Stimulated activated naive CD4-positive, alpha-beta T cell (primary cell): ENCODE data around the gene SAMD4B.
"Not testable (repeated sequence)": the region's sequence is repeated elsewhere in the genome, so short reads cannot be mapped to it uniquely, and the experiment has no call there.

Experiments used
- DNase-seq, 6 experiments: peaks; one replicate each; lab custom pipeline; 2025; lab: John Stamatoyannopoulos, UW

The SAMD4B gene, protein sequence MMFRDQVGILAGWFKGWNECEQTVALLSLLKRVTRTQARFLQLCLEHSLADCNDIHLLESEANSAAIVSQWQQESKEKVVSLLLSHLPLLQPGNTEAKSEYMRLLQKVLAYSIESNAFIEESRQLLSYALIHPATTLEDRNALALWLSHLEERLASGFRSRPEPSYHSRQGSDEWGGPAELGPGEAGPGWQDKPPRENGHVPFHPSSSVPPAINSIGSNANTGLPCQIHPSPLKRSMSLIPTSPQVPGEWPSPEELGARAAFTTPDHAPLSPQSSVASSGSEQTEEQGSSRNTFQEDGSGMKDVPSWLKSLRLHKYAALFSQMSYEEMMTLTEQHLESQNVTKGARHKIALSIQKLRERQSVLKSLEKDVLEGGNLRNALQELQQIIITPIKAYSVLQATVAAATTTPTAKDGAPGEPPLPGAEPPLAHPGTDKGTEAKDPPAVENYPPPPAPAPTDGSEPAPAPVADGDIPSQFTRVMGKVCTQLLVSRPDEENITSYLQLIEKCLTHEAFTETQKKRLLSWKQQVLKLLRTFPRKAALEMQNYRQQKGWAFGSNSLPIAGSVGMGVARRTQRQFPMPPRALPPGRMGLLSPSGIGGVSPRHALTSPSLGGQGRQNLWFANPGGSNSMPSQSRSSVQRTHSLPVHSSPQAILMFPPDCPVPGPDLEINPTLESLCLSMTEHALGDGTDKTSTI

GRCh38 chr19:39341719-39342604 is at the start of gene SAMD4B:
Gene SAMD4B (plus strand): TSS chr19:39342421. CDS start chr19:39356894, 14,473 bp downstream.
- peak; percentile 98 to 100 (median 99) for DNase-seq

- no peak for DNase-seq
Observed at GRCh38 chr19:39293394-39293793, 48.8 kb upstream of the SAMD4B start.

DNA sequence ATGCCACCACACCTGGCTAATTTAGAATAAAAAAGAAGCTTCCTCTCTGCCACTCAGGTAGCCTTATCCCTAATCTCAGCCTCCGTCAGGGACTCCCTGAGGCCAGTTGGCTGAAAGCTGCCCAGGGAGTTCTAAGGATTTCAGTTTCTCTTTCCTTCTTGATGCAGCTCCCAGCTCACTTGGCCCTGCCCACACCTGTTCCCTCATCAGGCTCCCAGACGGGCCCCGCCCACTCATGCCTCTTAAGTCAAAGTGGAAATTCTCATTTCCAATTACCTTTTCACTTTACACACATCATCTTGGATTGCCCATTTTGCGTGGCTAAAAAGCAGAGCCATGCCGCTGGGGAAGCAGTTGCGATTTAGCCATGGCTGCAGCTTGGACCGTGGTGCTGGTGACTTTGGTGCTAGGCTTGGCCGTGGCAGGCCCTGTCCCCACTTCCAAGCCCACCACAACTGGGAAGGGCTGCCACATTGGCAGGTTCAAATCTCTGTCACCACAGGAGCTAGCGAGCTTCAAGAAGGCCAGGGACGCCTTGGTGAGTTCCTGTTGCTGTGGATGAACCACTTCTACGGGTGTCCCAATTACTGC is 46.1 kb upstream of the SAMD4B start, which contains the start of gene IFNL1:
Gene IFNL1 (plus strand): TSS at position 353 of the 591 bp plus-strand sequence. CDS start 15 bp downstream, at position 368.
- DNase-seq: no peak

GRCh38 chr19:39296906-39297305 is 45.3 kb upstream of the SAMD4B start:
- no peak for DNase-seq

DNA sequence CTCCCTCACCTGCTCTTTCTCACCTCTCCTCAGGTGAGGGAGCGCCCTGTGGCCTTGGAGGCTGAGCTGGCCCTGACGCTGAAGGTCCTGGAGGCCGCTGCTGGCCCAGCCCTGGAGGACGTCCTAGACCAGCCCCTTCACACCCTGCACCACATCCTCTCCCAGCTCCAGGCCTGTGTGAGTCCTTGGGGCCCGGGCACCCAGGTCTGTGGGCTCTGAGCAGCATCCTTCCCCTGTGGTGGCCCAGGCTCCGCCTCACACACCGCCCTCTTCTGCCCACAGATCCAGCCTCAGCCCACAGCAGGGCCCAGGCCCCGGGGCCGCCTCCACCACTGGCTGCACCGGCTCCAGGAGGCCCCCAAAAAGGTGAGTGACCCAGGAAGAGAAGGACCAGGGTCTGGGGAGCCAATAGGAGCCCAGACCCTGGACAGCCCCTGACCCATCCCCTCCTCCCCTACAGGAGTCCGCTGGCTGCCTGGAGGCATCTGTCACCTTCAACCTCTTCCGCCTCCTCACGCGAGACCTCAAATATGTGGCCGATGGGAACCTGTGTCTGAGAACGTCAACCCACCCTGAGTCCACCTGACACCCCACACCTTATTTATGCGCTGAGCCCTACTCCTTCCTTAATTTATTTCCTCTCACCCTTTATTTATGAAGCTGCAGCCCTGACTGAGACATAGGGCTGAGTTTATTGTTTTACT is 44.1 kb upstream of the SAMD4B start:
- DNase-seq: no peak

DNA sequence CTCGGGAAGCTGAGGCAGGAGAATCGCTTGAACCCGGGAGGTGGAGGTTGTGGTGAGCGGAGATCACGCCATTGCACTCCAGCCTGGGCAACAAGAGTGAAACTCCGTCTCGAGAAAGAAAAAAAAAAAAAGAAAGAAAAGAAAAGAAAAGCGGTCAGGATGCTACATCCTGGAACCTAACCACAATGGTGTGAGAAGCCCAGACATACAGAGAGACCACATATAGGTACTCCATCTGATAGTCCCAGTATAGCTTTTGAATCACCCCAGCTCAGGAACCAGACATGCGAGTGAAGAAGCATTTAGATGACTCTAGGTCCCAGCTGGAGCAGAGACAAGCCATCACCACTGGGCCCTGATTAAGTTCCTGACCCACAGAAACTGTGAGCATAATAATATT is 42.8 kb upstream of the SAMD4B start:
- no peak for DNase-seq

DNA sequence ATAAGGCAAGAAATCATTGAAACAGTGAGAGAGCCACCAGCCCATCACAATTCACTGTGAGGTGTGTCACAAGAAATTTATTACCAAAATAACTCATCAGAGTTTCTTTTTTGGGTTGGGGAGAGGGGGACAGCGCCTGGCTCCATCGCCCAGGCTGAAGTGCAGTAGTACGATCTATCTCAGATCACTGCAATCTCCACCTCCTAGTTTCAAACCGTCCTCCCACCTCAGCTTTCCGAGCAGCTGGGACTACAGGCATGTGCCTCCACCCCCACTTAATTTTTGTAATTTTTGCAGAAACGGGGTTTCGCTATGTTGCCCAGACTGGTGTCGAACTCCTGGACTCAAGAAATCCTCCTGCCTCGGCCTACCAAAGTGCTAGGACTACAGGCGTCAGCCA is 42.4 kb upstream of the SAMD4B start:
- no peak for DNase-seq

- DNase-seq: no peak
Observed at GRCh38 chr19:39301021-39301420, 41.2 kb upstream of the SAMD4B start.

DNA sequence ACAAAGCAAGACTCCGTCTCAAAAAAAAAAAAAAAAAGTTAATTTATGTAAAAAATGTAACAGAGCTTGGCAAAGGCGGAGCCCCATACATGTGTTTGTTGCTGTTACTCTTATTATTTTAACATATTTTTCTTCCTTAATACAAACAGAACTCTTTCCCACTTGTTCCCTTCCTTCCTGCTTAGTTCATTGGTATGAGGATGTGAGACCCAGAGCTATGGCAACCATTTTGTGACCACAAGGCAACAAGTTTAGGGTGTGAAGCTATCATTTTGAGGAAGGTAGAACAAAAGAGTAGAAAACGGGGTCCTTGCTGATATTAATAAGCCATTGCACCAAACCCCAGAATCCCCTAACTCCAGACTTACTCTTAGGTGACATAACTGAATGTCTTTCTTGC is 40.7 kb upstream of the SAMD4B start:
- DNase-seq: no peak

DNA sequence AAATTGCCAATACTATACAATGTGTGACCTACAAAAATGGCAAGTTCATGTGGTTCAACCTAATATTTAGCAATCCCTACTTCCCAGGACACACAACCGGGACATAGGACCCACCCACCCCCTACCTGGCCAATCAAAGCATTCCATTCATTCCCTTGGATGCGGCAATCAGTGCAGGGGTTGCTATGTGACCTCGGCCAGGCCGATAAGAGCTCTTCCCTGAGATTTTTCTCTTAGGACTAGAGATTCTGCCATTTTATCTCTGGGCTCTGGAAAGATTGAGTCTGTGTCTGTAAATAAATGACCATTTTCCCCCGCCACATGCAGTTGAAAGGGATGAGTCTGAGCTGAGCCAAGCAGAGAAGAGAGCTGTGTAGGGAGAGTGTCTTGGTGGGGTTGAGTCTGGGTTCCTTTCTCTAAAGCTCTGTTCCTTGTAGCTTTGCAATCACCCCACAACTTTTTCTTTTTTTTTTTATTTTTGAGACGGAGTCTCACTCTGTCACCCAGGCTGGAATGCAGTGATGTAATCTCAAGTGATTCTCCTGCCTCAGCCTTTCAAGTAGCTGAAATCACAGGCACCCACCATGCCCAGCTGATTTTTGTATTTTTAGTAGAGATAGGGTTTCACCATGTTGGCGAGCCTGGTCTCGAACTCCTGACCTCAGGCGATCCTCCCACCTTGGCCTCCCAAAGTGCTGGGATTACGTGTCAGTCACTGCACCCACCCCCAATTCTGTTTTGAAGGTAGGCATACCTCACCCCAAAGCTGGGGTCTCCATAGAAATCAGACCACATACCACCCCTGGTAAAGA is 38.6 kb upstream of the SAMD4B start:
- no peak for DNase-seq

DNA sequence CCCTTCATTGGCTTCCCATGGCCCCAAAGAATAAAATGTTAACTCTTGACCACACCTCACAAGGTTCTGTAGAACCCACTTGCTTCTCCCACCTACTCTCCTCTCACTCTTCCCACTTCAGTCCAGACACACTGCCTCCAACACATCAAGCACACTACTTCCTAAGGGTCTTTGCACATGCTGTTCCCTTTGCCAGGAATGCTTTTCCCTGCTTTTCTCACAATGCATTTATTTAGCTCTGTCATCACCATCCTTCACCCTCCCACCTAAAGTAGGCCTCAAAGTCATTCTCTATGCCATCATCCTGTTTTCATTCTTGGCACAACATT is 38.1 kb upstream of the SAMD4B start:
- no peak for DNase-seq

DNA sequence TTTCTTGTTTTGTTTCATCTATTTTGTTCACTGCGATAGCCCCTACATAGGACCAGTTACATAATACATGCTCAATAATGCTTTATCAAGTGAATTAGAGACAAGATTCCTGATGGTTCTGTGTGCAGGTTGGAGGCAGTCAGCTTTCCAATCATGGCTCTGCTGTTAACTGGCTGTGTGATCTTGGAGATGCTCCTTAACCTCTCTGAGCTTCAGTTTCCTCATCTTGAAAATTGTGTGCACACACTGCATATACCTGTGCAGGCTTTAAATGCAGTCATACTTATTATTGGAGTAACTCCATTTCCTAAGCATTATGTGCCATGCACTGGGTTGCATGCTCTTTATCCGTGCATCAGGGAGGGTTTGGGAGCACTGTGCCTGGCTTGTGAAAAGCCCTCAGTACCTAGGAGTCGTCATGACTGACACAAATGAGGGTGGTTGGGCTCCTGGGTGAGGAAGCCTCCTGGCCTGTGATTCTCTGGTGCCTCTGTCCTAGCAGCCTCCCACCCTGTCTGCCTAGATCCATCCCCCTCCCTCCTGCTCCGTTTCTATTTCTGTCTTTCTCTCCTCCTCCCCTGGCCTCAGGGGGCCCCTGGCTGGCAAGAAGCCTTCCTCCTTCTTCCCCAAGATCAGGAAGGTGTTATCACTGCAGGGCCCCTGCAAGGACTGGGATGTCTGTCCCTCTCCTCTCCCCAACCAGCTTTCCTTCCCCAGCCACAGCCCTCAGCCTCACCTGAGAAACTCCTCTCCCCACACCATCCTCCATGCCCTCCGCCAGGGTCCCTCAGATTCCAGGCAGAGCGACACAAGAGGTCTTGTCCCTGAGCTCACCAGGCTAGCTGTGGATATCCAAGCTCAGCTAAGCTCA is 37.3 kb upstream of the SAMD4B start:
- DNase-seq: no peak

- no peak for DNase-seq
Observed at GRCh38 chr19:39306075-39306474, 36.1 kb upstream of the SAMD4B start.

GRCh38 chr19:39307046-39307821 is 35.0 kb upstream of the SAMD4B start:
- DNase-seq: no peak

DNA sequence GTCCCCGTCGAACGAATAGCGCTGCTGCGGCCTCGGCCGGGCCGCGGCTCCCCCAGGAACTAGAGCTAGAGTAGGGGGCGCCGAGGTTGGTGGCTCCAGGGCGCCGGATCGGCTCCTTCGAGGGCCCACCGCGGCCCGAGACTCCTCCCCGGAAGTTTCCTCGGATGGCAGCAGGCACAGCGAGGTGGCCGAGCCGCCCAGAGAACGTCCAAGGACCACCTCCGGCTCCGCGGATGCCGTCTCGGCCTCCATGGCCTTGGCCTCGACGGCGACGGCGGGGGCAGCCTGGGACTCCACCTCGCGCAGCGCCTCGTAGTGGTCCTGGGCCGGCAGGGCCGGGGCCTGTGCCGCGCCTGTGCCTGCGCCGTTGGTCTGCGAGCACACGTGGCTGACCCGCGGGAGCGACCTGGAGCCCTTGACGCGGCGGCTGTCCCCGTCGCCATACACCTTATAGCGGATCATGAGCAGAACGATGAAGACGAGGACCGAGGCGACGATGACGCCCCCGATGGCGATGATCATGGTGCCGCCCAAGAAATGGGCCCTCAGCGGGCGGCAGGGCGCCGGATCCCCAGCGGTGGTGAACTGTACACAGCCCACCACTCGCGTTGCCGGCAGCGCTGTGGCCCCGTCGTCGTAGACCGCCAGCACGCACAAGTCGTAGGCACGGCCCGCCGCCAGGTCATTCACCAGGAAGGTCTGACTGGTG is 34.2 kb upstream of the SAMD4B start:
- DNase-seq: no peak

DNA sequence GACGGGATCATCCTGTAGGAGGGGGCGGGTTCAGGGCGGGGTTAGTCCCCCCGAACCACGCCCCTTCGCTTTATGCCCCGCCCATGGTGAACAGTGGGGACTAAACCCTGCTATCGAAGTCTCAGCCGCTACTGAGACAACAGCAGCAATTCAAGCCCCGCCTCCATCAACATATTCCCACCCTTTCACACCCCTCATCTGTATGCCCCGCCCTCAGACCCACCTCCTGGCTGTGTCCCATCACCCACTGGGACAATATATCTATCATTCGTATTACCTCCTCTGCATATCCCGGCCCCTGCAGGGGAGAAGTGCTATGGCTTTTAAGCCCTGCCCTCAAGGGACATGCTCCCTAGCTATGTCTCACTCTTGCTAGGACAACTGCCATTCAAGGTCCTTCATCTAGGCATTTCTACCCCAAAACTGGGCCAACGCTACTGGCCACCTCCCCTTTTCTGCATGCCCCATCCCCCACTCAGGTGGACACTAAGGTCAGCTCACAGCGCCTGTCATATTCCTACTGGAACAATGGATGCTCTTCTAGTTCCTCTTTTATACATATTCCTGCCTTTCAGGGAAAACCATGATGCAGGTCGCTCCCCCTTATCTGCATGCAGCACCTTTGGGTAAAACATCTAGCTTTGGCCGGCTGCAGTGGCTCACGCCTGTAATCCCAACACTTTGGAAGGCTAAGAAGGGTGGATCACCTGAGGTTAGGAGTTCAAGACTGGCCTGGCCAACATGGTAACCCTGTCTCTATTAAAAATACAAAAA is 33.5 kb upstream of the SAMD4B start:
- no peak for DNase-seq

DNA sequence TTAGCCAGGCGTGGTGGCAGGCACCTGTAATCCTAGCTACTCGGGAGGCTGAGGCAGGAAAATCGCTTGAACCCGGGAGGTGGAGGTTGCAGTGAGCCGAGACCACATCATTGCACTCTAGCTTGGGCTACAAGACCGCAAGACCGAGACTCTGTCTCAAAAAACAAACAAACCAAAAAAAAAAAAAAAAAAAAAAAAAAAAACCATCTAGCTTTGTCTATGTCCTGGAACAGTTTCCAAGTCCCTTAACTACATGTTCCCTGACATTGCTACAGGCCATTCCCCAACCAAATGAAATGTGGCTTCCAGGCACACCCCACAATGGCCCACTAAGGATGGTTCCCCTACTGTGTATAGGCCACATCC is 32.9 kb upstream of the SAMD4B start:
- DNase-seq: not testable (repeated sequence)
